HG03108 (cell line): Measurements from ENCODE around the gene GAB2.
"Not testable (repeated sequence)": the region's sequence is repeated elsewhere in the genome, so short reads cannot be mapped to it uniquely, and the experiment has no call there.

Experiments
- ATAC-seq: cut with Tn5 transposase; IDR thresholded peaks from one replicate; pipeline ENCODE4 v1.9.1; 2021; ENCODE audit warnings: moderate library complexity; ENCODE audit not compliant: unreplicated experiment

GAB2 gene

GRCh38 chr11:78318321-78319114, 99.1 kb downstream of the GAB2 start:
- no peak for ATAC-seq

GRCh38 chr11:78315724-78316123, 101.9 kb downstream of the GAB2 start:
- no peak for ATAC-seq

- ATAC-seq: no peak
Observed at GRCh38 chr11:78314762-78315161, 102.9 kb downstream of the GAB2 start.

- ATAC-seq: no peak
Observed at GRCh38 chr11:78313898-78314297, 103.7 kb downstream of the GAB2 start.

- no peak for ATAC-seq
Observed at GRCh38 chr11:78313181-78313795, 104.3 kb downstream of the GAB2 start.

- no peak for ATAC-seq
Observed at GRCh38 chr11:78312712-78313111, 104.9 kb downstream of the GAB2 start.

- ATAC-seq: no peak
Observed at GRCh38 chr11:78311702-78312371, 105.8 kb downstream of the GAB2 start.

- peak; percentile 87 for ATAC-seq
Observed at GRCh38 chr11:78310500-78310909, 107.1 kb downstream of the GAB2 start.

GRCh38 chr11:78304201-78304600, 113.4 kb downstream of the GAB2 start:
- ATAC-seq: no peak

GRCh38 chr11:78300108-78300839, 117.3 kb downstream of the GAB2 start:
- ATAC-seq: no peak

- no peak for ATAC-seq
Observed at GRCh38 chr11:78299000-78299710, 118.5 kb downstream of the GAB2 start.

- no peak for ATAC-seq
Observed at GRCh38 chr11:78298291-78298771, 119.3 kb downstream of the GAB2 start.

- no peak for ATAC-seq
Observed at GRCh38 chr11:78295991-78296930, 121.4 kb downstream of the GAB2 start.

- ATAC-seq: no peak
Observed at GRCh38 chr11:78295347-78295746, 122.3 kb downstream of the GAB2 start.

- not testable (repeated sequence) for ATAC-seq
Observed at GRCh38 chr11:78294100-78294499, 123.5 kb downstream of the GAB2 start.

- ATAC-seq: no peak
Observed at GRCh38 chr11:78293536-78293935, 124.1 kb downstream of the GAB2 start.

- ATAC-seq: no peak
Observed at GRCh38 chr11:78292109-78292803, 125.4 kb downstream of the GAB2 start.

- ATAC-seq: no peak
Observed at GRCh38 chr11:78291503-78292108, 126.0 kb downstream of the GAB2 start.
